H1 (cell line): ENCODE results near the gene L3MBTL3. TPM values are rescaled to one million over a fixed set of nuclear protein-coding genes. Genes with fewer than 3 reads are reported as not detected.

Experiments
- CTCF ChIA-PET: fragments of 300-600 bp; sonication (Branson Sonifier 250); formaldehyde crosslinking; loops from one replicate; lab custom pipeline; 2021; ENCODE audit not compliant: partially characterized antibody; lab: Charles Lee
- POLR2A ChIA-PET: fragments of 300-600 bp; sonication (Branson Sonifier 250); formaldehyde crosslinking; loops from one replicate; lab custom pipeline; 2021; ENCODE audit warnings: inconsistent platforms; ENCODE audit not compliant: partially characterized antibody; lab: Charles Lee
- DNase-seq, 2 experiments: peaks; one replicate each; pipeline versions ENCODE4 v3.0.0 to v3.0.0-alpha.2; 2010 to 2022; ENCODE audit warnings: low spot score in 2 of 2, low read depth in 1 of 2, mixed read lengths in 1 of 2
- FAIRE-seq: peaks from 2 replicates; lab custom pipeline; 2011; peaks lifted over from hg19 to GRCh38; lab: Jason Lieb, UNC
- H2AFZ ChIP-seq: 2 replicates; pipeline ENCODE4 v1.8.1; 2012; ENCODE audit warnings: low read length, inconsistent platforms
- H2AK5ac ChIP-seq: 2 replicates; pipeline ENCODE4 v1.6.1; 2013; ENCODE audit warnings: low read depth, low read length
- H2BK120ac ChIP-seq: replicated peaks from 2 replicates; pipeline ENCODE3; 2013; ENCODE audit warnings: low read depth, low read length, inconsistent platforms
- H2BK12ac ChIP-seq: 2 replicates; pipeline ENCODE4 v1.6.1; 2013; ENCODE audit warnings: low read depth, low read length
- H2BK15ac ChIP-seq: 2 replicates; pipeline ENCODE4 v1.6.1; 2013; ENCODE audit warnings: low read length
- H2BK20ac ChIP-seq: 2 replicates; pipeline ENCODE4 v1.6.1; 2013; ENCODE audit warnings: low read length
- H2BK5ac ChIP-seq: 2 replicates; pipeline ENCODE4 v1.6.1; 2013; ENCODE audit warnings: low read depth, low read length
- H3K14ac ChIP-seq: 2 replicates; pipeline ENCODE4 v1.6.1; 2013; ENCODE audit warnings: inconsistent platforms; ENCODE audit not compliant: insufficient read length
- H3K18ac ChIP-seq: 2 replicates; pipeline ENCODE4 v1.6.1; 2013; ENCODE audit warnings: low read length; ENCODE audit errors: extremely low read depth
- H3K23ac ChIP-seq: 2 replicates; pipeline ENCODE4 v1.6.1; 2013; ENCODE audit warnings: inconsistent platforms; ENCODE audit not compliant: insufficient read length
- H3K23me2 ChIP-seq: 2 replicates; pipeline ENCODE4 v1.6.1; 2013; ENCODE audit warnings: low read depth, low read length
- H3K27ac ChIP-seq: 2 replicates; pipeline ENCODE4 v1.6.1; 2011; ENCODE audit warnings: low read depth, low read length, inconsistent platforms
- H3K27me3 ChIP-seq, 4 experiments: replicated peaks in 1 of 4; 1 replicate in 1 of 4; 2 replicates in 3 of 4; pipeline versions ENCODE4 v1.6.1 to v1.8.1; 2011 to 2013; ENCODE audit warnings: low read length in 3 of 4, mild to moderate bottlenecking in 3 of 4, inconsistent platforms in 2 of 4, mixed read lengths in 2 of 4, moderate library complexity in 1 of 4; ENCODE audit not compliant: control insufficient read depth in 3 of 4, insufficient read depth in 3 of 4; ENCODE audit errors: extremely low read depth in 1 of 4
- H3K36me3 ChIP-seq, 4 experiments: 2 replicates each; pipeline versions ENCODE4 v1.6.1 to v1.8.1; 2011 to 2013; ENCODE audit warnings: mild to moderate bottlenecking in 4 of 4, low read length in 3 of 4, moderate library complexity in 2 of 4, control low read depth in 1 of 4, inconsistent platforms in 1 of 4; ENCODE audit not compliant: insufficient read depth in 4 of 4, control insufficient read depth in 2 of 4
- H3K4ac ChIP-seq: replicated peaks from 2 replicates; pipeline ENCODE3; 2013; ENCODE audit warnings: low read length, low read depth, mixed read lengths, inconsistent platforms; ENCODE audit not compliant: insufficient read length
- H3K4me1 ChIP-seq, 4 experiments: replicated peaks in 1 of 4; 1 replicate in 1 of 4; 2 replicates in 3 of 4; pipeline versions ENCODE4 v1.6.1 to v1.8.1; 2011 to 2013; ENCODE audit warnings: low read length in 3 of 4, inconsistent platforms in 2 of 4, mixed read lengths in 1 of 4; ENCODE audit not compliant: insufficient read depth in 4 of 4, control insufficient read depth in 3 of 4
- H3K4me2 ChIP-seq, 2 experiments: 2 replicates each; pipeline versions ENCODE4 v1.6.1 to v1.8.1; 2011 to 2013; ENCODE audit warnings: low read depth in 2 of 2, low read length in 2 of 2, control low read depth in 1 of 2, inconsistent platforms in 1 of 2, mild to moderate bottlenecking in 1 of 2; ENCODE audit not compliant: insufficient read depth in 1 of 2
- H3K4me3 ChIP-seq, 4 experiments: fragments of 200-600, 300-600 bp in 1 of 4; sonication (generic), shearing (Covaris generic), sonication (Bioruptor Twin) in 1 of 4; 2 replicates each; pipeline versions ENCODE4 v1.5.1 to v1.8.1; 2011 to 2016; ENCODE audit warnings: low read length in 4 of 4, low read depth in 3 of 4, control low read depth in 2 of 4, inconsistent platforms in 2 of 4, mild to moderate bottlenecking in 2 of 4, mixed read lengths in 1 of 4, moderate library complexity in 1 of 4; ENCODE audit not compliant: insufficient read depth in 2 of 4; ENCODE audit errors: extremely low read depth in 1 of 4
- H3K56ac ChIP-seq: replicated peaks from 2 replicates; pipeline ENCODE3; 2013; ENCODE audit warnings: low read depth, mild to moderate bottlenecking, mixed read lengths, low read length, inconsistent platforms; ENCODE audit not compliant: insufficient read length
- H3K79me1 ChIP-seq: 2 replicates; pipeline ENCODE4 v1.6.1; 2013; ENCODE audit warnings: low read depth, low read length, control low read depth
- H3K79me2 ChIP-seq, 2 experiments: 2 replicates each; pipeline versions ENCODE4 v1.6.1 to v1.8.1; 2012 to 2013; ENCODE audit warnings: low read length in 2 of 2, mild to moderate bottlenecking in 2 of 2, inconsistent platforms in 1 of 2; ENCODE audit not compliant: insufficient read depth in 2 of 2, control insufficient read depth in 1 of 2
- H3K9ac ChIP-seq, 4 experiments: replicated peaks in 1 of 4; 1 replicate in 1 of 4; 2 replicates in 3 of 4; pipeline versions ENCODE4 v1.6.1 to v1.8.1; 2011 to 2013; ENCODE audit warnings: low read depth in 3 of 4, low read length in 3 of 4, control low read depth in 2 of 4, mild to moderate bottlenecking in 2 of 4, moderate library complexity in 2 of 4, inconsistent platforms in 1 of 4; ENCODE audit errors: extremely low read depth in 1 of 4
- H3K9me3 ChIP-seq, 2 experiments: 2 replicates each; pipeline versions ENCODE4 v1.6.1 to v1.8.1; 2012 to 2013; ENCODE audit warnings: mild to moderate bottlenecking in 2 of 2, moderate library complexity in 2 of 2, control low read depth in 1 of 2, inconsistent platforms in 1 of 2, low read depth in 1 of 2, low read length in 1 of 2, mixed read lengths in 1 of 2; ENCODE audit not compliant: insufficient read depth in 2 of 2
- H4K20me1 ChIP-seq, 2 experiments: replicated peaks in 1 of 2; 2 replicates each; pipeline versions ENCODE3 to v1.8.1; 2011 to 2013; ENCODE audit warnings: inconsistent platforms in 2 of 2, low read length in 2 of 2, mild to moderate bottlenecking in 1 of 2; ENCODE audit not compliant: insufficient read depth in 2 of 2, control insufficient read depth in 1 of 2
- H4K5ac ChIP-seq: 2 replicates; pipeline ENCODE4 v1.6.1; 2013; ENCODE audit warnings: low read length, low read depth, mixed read lengths, inconsistent platforms; ENCODE audit not compliant: insufficient read length
- H4K8ac ChIP-seq: 2 replicates; pipeline ENCODE4 v1.8.0; 2013; ENCODE audit warnings: mild to moderate bottlenecking, moderate library complexity, low read length, inconsistent platforms; ENCODE audit not compliant: insufficient read depth; ENCODE audit errors: extremely low read depth
- H4K91ac ChIP-seq: replicated peaks from 2 replicates; pipeline ENCODE3; 2013; ENCODE audit warnings: low read length, mixed read lengths, inconsistent platforms; ENCODE audit not compliant: insufficient read length
- ASH2L ChIP-seq: fragments of 200-600, 300-600 bp; sonication (generic); IDR thresholded peaks from one replicate; pipeline ENCODE4 v1.7.1; 2017; ENCODE audit warnings: low read length
- EGR1 ChIP-seq: IDR thresholded peaks from 2 replicates; pipeline ENCODE4 v1.6.1; 2011; ENCODE audit warnings: low read depth, low read length, borderline replicate concordance
- GABPA ChIP-seq: IDR thresholded peaks from 2 replicates; pipeline ENCODE4 v1.6.1; 2011; ENCODE audit warnings: mild to moderate bottlenecking, low read length, moderate library complexity, borderline replicate concordance; ENCODE audit not compliant: insufficient read depth
- HDAC6 ChIP-seq: IDR thresholded peaks from one replicate; pipeline ENCODE4 v1.7.1; 2012; ENCODE audit warnings: low read depth, mild to moderate bottlenecking, inconsistent platforms, low read length, moderate library complexity
- KDM1A ChIP-seq: fragments of 200-600, 300-600 bp; sonication (generic); IDR thresholded peaks from 2 replicates; pipeline ENCODE4 v1.7.1; 2016; ENCODE audit warnings: mild to moderate bottlenecking, low read length, borderline replicate concordance
- PHF8 ChIP-seq: fragments of 200-600 bp; sonication (generic); conservative IDR thresholded peaks from 2 replicates; pipeline ENCODE4 v1.7.1; 2012; ENCODE audit warnings: low read depth, mild to moderate bottlenecking, inconsistent platforms, low read length, moderate library complexity
- POLR2A ChIP-seq, 2 experiments: IDR thresholded peaks; 1 replicate in 1 of 2; 2 replicates in 1 of 2; pipeline ENCODE4 v1.6.1; 2011; ENCODE audit warnings: low read depth in 2 of 2, low read length in 2 of 2, mild to moderate bottlenecking in 2 of 2; ENCODE audit errors: control extremely low read depth in 1 of 2
- POU5F1 ChIP-seq: IDR thresholded peaks from 2 replicates; pipeline ENCODE4 v1.6.1; 2011; ENCODE audit warnings: low read depth, mild to moderate bottlenecking, low read length, moderate library complexity
- SIN3A ChIP-seq, 2 experiments: IDR thresholded peaks in 1 of 2; conservative IDR thresholded peaks in 1 of 2; 2 replicates each; pipeline ENCODE4 v1.6.1; 2011 to 2012; ENCODE audit warnings: low read length in 2 of 2, improper control_type of control experiment in 1 of 2, low read depth in 1 of 2, mild to moderate bottlenecking in 1 of 2
- SIRT6 ChIP-seq: IDR thresholded peaks from one replicate; pipeline ENCODE4 v1.7.1; 2012; ENCODE audit warnings: low read length, inconsistent platforms
- TAF7 ChIP-seq: optimal IDR thresholded peaks from 2 replicates; pipeline ENCODE3; 2011; ENCODE audit warnings: low read depth, mild to moderate bottlenecking, inconsistent platforms, low read length, moderate library complexity, borderline replicate concordance
- TCF12 ChIP-seq: IDR thresholded peaks from 2 replicates; pipeline ENCODE4 v1.6.1; 2011; ENCODE audit warnings: low read depth, mild to moderate bottlenecking, low read length
- TEAD4 ChIP-seq: IDR thresholded peaks from 2 replicates; pipeline ENCODE4 v1.6.1; 2012; ENCODE audit warnings: low read depth, low read length, inconsistent platforms, mixed read lengths
- WGBS, 2 experiments: shearing (Covaris generic) in 1 of 2; methylation state at CpG; one replicate each; pipeline versions ENCODE4 v1.1.6 to v1.1.7; 2013 to 2015; ENCODE audit warnings: low lambda C conversion rate in 2 of 2, mixed read lengths in 2 of 2, inconsistent platforms in 1 of 2, low coverage in 1 of 2, missing lambda C conversion rate in 1 of 2; ENCODE audit not compliant: insufficient replicate concordance in 2 of 2, insufficient coverage in 1 of 2, insufficient read length in 1 of 2; ENCODE audit errors: extremely low coverage in 1 of 2, missing lambda C conversion rate in 1 of 2; 5-methylcytosine and 5-hydroxymethylcytosine counted together
- polyA plus RNA-seq, 7 experiments: library from polyadenylated mRNA; depleted of rRNA in 3 of 7; stranded (reverse) in 5 of 7; unstranded in 2 of 7; fragments of >200 nt in 5 of 7; fragments of 200-250 nt in 2 of 7; gene quantifications; 1 replicate in 5 of 7; 2 replicates in 1 of 7; 4 replicates in 1 of 7; pipeline versions ENCODE4 v1.2.1 to v1.2.3, GENCODE V29; 2011 to 2013; ENCODE audit warnings: missing spikeins in 2 of 7, mixed read lengths in 2 of 7
- total RNA-seq: library from RNA; stranded (reverse); fragmentation: NEBNext Ultra II Directional; extraction: Animal tissue kit (Norgen Biotek cat#: 25700); gene quantifications from 2 replicates; pipeline ENCODE4 v1.2.1, GENCODE V29; 2021
- TF ChIP-seq, protein P1 (sequence below): IDR thresholded peaks from 2 replicates; pipeline ENCODE4 v1.6.1; 2011; ENCODE audit warnings: low read depth, mild to moderate bottlenecking, low read length; ENCODE audit not compliant: insufficient read depth

Gene L3MBTL3
- total and polyA plus RNA-seq, 2 of the 8 experiments (the other 6 are each of a cell fraction or from before 2014, with no cell fraction given): 3.9 to 17.2 TPM

DNA sequence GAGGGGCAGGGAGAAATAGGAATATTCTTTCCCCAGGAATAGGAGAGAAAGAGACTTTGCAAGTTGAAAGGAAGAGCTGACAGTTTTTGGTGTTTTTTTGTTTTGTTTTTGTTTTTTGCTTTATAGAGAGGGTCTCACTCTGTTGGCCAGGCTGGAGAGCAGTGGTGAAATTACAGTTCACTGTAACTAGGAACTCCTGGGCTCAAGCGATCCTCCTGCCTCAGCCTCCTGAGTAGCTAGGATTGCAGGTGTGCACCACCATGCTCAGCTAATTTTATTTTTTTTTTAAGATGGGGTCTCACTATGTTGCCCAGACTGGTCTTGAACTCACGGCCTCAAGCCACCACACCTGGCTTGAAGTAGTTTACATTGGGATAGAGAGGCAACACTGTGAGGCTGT is 8.0 kb upstream of the L3MBTL3 start:
- Histone ChIP-seq H3K79me1 (no peaks in the 10 kb centered on the region), H3K36me3 (no peaks in the 10 kb centered on the region), H3K4me1 (no peaks in the 10 kb centered on the region; a peak in 1 of 7 replicates), H3K9ac (no peak overlapping the region), H3K9me3 (no peaks in the 10 kb centered on the region), H3K4ac (no peak overlapping the region), H3K23ac (no peak overlapping the region), H3K23me2 (no peaks in the 10 kb centered on the region), H3K4me3 (no peak overlapping the region), H3K14ac (no peak overlapping the region), H3K4me2 (no peak overlapping the region), H3K56ac (no peak overlapping the region), H2AK5ac (no peak overlapping the region), H4K91ac (no peak overlapping the region), H2BK20ac (no peak overlapping the region), H4K20me1 (no peaks in the 10 kb centered on the region), H2AFZ (no peak overlapping the region), H2BK15ac (no peak overlapping the region), H3K27me3 (peaks cover 0 to 1% (median 0%) of the 10 kb centered on the region in 4 experiments; a peak in 1 of 7 replicates), H4K5ac (no peak overlapping the region), H2BK120ac (no peak overlapping the region), H3K18ac (no peak overlapping the region), H4K8ac (no peak overlapping the region), H2BK5ac (no peak overlapping the region), H3K27ac (no peak overlapping the region), H2BK12ac (no peak overlapping the region), H3K79me2 (no peaks in the 10 kb centered on the region)
- FAIRE-seq (no peak), DNase-seq (no peak)
- POLR2A ChIA-PET: interaction anchor here (1.2 kb wide), 1 partner anchor 9 kb away, joined by 3 read pairs; no protein-coding TSS in a partner anchor
- 92% methylated on average over 2 of the region's 2 CpGs; no CpG with 5 or more reads in 1 of the 2 experiments for WGBS, 2 experiments
- CTCF ChIA-PET: interaction anchor here (0.5 to 2.2 kb wide), 4 partner anchors 11 to 435 kb away, joined by 3 to 7 read pairs (median 3); no protein-coding TSS in a partner anchor
- TF ChIP-seq ASH2L (no peak), SIRT6 (no peak), PHF8 (no peak), EGR1 (no peak), TCF12 (no peak), HDAC6 (no peak), SIN3A (conservative IDR thresholded peaks at IDR 0.05 in 1 of 2, IDR thresholded peaks at IDR 0.05 in 1 of 2; ENCODE audit: low read depth in 1 of 2, low read length in 2 of 2) (no peak), TEAD4 (no peak), POU5F1 (no peak), KDM1A (no peak), POLR2A (IDR thresholded peaks at IDR 0.05; ENCODE audit: control extremely low read depth in 1 of 2, low read depth in 2 of 2, low read length in 2 of 2) (no peak), TAF7 (no peak), GABPA (no peak)
- TF ChIP-seq, protein P1, sequence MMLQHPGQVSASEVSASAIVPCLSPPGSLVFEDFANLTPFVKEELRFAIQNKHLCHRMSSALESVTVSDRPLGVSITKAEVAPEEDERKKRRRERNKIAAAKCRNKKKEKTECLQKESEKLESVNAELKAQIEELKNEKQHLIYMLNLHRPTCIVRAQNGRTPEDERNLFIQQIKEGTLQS: no peak
